HL-60 (cell line): ENCODE measurements around the gene GABBR2.

Experiments used
- TF ChIP-seq, protein P1 (sequence below): IDR thresholded peaks from one replicate; pipeline ENCODE4 v1.5.1; 2011; ENCODE audit warnings: low read length, control low read depth, inconsistent platforms; ENCODE audit not compliant: insufficient read depth
- TF ChIP-seq, protein P2 (sequence below): IDR thresholded peaks from 2 replicates; pipeline ENCODE4 v1.6.1; 2012; ENCODE audit warnings: low read depth; ENCODE audit not compliant: insufficient replicate concordance

GRCh38 chr9:98442541-98442940, 266.2 kb downstream of the GABBR2 start:
- TF ChIP-seq, protein P1, sequence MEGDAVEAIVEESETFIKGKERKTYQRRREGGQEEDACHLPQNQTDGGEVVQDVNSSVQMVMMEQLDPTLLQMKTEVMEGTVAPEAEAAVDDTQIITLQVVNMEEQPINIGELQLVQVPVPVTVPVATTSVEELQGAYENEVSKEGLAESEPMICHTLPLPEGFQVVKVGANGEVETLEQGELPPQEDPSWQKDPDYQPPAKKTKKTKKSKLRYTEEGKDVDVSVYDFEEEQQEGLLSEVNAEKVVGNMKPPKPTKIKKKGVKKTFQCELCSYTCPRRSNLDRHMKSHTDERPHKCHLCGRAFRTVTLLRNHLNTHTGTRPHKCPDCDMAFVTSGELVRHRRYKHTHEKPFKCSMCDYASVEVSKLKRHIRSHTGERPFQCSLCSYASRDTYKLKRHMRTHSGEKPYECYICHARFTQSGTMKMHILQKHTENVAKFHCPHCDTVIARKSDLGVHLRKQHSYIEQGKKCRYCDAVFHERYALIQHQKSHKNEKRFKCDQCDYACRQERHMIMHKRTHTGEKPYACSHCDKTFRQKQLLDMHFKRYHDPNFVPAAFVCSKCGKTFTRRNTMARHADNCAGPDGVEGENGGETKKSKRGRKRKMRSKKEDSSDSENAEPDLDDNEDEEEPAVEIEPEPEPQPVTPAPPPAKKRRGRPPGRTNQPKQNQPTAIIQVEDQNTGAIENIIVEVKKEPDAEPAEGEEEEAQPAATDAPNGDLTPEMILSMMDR: no peak
- TF ChIP-seq, protein P2, sequence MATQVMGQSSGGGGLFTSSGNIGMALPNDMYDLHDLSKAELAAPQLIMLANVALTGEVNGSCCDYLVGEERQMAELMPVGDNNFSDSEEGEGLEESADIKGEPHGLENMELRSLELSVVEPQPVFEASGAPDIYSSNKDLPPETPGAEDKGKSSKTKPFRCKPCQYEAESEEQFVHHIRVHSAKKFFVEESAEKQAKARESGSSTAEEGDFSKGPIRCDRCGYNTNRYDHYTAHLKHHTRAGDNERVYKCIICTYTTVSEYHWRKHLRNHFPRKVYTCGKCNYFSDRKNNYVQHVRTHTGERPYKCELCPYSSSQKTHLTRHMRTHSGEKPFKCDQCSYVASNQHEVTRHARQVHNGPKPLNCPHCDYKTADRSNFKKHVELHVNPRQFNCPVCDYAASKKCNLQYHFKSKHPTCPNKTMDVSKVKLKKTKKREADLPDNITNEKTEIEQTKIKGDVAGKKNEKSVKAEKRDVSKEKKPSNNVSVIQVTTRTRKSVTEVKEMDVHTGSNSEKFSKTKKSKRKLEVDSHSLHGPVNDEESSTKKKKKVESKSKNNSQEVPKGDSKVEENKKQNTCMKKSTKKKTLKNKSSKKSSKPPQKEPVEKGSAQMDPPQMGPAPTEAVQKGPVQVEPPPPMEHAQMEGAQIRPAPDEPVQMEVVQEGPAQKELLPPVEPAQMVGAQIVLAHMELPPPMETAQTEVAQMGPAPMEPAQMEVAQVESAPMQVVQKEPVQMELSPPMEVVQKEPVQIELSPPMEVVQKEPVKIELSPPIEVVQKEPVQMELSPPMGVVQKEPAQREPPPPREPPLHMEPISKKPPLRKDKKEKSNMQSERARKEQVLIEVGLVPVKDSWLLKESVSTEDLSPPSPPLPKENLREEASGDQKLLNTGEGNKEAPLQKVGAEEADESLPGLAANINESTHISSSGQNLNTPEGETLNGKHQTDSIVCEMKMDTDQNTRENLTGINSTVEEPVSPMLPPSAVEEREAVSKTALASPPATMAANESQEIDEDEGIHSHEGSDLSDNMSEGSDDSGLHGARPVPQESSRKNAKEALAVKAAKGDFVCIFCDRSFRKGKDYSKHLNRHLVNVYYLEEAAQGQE: no peak
